ENCODE data around the gene ATP8B4.

The ATP8B4 gene

DNA sequence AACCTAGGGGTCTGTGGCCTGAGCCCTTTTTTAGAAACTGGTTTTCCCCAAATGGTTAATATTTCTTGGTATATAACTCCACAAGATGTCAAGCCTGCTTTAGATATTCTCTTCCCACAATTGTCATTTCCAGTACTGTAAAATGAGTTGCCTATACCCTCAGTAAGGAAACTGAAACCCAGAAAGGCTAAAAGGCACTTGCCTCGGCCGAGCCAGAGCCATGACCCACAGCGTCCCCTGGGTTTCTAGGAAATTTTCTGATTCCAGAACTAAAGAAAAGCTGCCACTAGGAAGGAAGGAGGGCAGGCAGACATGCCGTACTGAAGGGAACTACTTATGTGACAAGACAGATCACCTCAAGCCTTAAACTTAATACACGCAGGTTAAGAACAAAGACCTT, 59.1 kb downstream of the ATP8B4 start:
- no peak for DNase-seq (ENCODE audit: low spot score)

DNA sequence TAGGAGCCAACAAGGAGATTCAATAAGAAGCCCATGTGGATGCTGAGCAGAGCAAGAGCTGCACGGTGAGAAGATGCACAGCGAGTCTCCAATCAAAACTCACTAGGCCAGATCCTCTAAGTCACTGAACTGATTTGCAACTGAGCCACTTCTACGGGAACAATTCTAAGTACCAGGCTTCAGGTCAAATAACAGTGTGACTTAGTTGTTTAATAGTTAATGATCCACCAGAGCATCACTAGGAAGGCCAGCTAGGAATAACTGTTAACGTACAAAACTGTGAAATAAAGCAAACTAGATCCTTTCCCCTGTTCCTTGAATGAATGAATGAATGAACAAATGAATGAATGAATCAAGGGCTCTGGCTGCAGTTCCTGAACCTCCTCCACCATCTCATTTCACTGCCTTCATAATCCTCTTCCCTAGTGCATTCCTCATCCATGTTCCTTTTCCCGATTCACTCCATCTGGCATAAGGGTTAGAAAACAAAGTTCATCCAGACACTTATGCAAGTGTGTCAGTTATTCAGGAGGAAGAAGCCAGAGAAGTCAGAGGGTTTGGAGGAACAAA, 59.7 kb downstream of the ATP8B4 start:
- DNase-seq (ENCODE audit: low spot score), result no peak

DNA sequence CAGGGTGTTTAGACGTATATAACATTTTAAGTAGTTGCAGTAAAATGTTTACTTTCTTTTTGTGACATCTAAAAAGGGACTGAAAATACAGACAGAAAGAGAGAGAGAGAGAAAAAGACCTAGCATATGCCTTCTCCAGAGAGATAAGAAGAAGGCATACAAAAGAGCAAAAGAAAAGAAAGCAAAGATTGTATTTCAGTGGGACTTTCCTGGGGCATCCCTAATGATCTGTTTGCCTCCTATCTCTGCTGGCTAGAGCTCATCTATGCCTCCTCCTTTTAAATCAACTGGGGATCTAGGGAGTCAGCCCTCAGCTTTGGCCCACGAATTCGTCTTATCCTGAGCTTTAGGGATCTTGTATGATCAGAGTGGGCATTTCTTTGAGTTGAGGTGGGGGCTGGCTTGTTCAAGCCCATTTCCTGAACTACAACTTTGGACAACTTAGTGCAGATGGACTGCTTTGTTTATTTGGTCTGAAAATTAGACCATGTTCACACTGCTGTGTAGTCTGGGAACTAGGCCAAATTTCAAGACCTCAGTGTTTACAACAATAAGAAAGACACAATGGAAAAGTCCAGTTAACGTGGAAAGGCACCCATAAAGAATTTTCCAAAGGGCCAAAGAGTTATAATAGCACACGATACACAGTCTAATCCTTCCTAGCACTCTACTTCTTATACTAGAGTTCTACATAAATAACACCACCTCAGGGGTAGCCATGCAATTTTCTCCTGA, 61.0 kb downstream of the ATP8B4 start:
- DNase-seq (ENCODE audit: low spot score), result no peak

DNA sequence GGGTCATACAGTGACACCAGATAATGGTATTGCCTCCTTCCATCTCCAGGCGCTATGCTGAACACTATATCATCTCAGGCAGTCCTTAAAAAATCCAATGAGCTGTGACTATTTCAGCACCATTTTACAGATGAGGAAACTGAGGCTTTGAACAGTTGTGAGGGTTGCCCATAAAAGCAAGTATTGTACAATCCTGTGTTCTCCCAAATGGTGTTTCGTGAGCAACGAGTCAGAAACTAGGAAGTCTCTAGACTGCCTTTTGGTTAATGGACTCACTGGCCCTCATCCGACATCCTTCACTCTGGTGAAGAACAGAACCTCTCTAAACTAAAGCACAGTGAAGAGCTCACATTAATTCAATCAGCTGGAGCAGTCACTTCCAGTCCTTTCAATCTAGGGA, 61.8 kb downstream of the ATP8B4 start:
- DNase-seq (ENCODE audit: low spot score), result no peak

DNA sequence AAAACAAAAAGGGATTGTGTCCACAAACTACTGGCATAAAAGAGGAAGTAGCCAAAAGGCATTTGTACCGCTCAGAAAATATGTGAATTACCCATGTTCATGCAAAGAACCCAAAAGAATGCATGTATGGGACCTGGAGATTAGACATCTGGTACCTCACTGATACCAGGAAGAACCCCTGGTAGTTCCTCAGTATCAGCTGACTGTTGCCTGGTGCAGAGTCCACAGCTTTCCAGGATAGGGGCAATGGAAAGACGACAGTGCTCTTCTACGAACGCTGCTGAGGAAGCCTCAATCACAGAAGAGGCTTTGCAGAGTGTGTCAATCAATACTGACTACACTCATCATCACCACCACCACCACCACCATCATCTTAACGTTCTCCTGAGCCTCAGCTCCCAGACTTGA, 63.3 kb downstream of the ATP8B4 start:
- DNase-seq (ENCODE audit: low spot score), result no peak

DNA sequence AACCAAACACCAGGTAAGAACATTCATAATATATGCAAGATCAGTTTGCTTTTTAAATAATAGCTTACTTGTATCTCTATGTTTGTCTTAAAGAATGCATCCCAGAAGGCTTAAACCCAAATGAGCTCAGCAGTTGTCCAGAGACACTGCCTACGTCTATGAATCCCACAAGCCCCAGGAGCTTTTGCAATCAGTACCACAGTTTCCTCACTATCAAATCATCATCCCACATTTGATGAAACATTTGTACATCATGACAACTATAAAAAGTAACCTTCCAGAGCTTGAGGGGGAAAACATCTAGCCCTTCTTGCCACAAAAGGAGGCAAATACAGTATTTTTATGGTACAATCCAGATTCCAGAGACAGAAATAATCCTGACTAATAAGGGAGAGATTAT, 63.7 kb downstream of the ATP8B4 start:
- DNase-seq (ENCODE audit: low spot score), result no peak

DNA sequence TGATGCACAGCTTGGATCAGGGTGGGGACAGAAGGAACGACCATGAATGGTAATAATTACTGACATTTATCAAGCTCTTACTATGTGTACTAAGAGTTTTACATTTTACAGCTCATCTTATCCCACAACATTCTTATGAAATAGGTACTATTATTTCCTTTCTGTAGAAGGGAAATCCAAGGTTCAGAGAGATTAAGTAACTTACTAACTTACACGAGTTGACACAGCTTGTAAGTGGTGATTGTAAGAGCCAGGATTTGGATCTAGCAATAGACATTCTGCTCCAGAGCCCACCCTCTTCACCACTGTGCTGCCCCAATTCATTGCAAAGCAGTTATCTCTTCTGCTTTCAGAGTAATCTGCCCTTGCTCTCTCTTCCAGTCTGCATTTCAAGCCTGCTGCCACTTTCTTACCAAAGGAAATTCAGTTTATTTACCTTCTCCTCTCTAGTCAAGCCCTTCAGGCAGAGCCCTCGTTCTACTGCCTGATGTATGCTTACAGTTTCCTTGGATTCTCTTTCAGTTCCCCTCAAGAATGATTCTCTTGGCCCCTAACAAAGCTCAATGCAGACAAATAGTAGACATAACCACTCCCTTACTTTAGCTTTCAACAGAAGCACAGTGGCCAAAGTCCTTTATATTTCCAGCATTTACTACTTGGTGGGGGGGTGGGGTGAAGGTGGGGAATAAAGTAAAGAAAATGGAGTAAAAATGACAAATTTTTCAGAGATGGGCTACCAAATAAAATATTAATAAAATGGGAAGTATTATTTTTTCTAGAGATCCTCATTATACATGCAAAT, 65.8 kb downstream of the ATP8B4 start:
- no peak for DNase-seq (ENCODE audit: low spot score)

DNA sequence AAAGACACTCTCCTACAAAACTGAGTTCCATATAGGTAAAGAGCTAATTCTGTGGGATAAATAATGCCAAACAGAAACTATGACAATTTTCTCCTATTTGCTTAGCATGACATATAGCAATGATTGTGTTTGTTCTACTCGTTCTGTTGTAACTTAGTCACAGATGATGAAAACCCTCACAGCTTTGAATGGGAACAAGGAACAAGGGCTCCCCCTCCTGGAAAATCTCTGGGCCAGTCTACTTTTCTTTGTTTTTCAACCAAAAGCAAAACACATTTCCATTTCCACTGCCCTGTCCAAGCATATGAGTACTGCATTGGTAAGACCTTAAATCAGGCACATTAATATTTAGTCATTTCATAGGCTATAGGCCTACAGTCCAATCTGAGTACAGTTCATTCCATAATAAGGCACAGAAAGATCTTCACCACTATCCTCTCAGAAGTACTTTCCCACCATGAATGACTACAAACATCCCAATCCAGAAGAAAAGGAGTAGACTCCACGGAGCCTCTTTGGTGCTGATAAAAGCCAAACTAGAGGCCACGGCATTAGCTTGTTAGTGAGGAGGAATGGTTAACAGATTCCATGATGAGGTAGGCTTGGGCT, 67.1 kb downstream of the ATP8B4 start:
- peak; percentile 57 for DNase-seq (ENCODE audit: low spot score)

DNA sequence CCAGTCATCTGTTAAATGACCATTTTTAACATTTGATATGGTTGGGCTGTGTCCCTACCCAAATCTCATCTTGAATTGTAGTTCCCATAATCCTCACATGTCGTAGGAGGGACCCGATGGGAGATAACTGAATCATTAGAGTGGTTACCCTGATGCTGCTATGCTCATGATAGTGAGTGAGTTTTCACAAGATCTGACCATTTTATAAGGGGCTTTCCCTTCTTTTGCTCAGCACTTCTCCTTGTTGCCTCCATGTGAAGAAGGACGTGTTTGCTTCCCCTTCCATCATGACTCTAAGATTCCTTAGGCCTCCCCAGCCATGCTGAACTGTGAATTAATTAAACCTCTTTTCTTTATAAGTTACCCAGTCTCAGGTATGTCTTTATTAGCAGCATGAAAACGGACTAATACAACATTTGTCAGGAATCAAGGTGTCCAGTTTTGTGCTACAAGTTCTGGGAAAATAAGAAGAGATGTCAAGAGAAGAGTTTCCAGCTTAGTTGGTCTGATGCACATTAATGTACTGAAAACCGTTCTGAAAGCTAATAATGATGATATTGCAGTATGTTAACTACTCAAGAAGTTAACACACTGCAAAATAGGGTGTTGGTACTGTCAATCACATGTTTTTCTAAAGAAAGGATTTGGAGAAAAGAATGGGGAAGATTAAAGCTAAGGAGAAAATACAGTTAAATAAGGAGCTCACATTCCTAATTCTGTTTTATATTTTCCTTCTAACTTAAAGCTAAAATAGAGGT, 67.9 kb downstream of the ATP8B4 start:
- no peak for DNase-seq (ENCODE audit: low spot score)

DNA sequence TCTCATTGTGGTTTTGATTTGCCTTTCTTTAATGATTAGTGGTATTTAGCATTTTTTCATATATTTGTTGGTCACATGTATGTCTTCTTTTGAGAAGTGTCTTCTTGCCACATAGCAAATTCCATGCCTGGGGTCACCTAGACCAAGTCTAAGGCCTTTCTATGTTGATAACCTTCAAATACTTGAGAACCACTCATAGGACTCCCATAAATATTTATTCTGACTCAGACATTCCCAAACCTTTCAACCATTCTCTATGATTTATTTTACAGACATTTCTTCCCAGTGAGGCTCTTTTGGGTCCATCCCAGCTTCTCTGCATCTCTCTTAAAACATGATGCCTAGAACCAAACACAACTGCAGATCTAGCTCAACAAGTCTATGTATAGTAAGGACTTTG, 69.2 kb downstream of the ATP8B4 start:
- DNase-seq (ENCODE audit: low spot score), result no peak

DNA sequence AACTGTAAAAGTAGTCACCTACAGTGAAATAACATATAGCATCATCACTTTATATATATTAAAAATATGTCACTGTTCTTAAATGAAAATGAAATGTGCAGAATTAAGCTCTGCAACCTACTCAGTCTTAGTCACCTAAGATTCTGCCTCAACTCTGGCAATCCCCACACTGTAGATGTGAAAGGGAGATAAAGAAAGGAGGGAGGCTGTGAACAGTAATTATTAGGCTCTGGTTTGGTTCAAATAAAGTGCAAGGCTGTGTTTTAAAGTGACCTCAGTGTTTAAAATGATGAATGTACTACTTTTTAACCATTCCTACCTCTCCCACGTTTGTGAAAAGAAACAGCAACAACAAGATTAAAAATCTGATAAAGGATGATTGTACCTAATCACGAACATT, 72.2 kb downstream of the ATP8B4 start:
- no peak for DNase-seq (ENCODE audit: low spot score)

DNA sequence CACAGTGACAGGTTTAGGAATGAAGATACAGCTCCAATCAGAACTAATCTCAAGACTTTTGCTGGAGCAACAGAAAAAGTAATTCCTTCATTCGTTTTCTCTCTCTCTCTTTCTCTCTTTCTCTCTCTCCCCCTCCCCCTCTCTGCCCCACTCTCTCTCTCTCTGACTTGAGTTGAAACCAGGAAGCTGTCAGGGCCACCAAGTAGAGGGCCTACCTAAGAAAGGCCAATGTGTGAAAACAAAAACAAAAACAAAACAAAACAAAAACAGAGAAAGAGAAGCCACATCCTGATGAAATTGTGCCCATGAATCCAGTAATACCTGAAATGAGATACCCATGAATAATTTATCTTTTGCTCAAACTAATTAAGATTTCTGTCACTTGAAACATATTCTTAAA, 72.9 kb downstream of the ATP8B4 start:
- no peak for DNase-seq (ENCODE audit: low spot score)

DNA sequence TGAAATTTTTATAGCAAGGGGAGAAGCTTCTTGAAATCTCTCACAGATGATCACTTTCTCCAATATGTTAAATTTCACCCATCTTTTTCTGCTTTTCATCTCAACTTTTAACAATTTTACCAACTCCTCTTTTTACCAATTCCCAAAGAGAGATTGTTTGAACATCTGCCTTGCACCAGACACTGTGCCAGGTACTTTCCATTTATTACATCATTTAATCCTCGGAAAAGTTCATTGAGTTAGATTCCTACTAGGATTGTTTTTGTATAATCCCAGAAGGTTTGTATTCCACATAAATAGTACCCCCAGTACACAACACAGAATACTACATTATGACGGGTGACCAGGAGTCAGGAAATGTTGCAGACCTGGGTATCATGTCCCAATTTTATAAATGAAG, 74.1 kb downstream of the ATP8B4 start:
- DNase-seq (ENCODE audit: low spot score), result no peak

DNA sequence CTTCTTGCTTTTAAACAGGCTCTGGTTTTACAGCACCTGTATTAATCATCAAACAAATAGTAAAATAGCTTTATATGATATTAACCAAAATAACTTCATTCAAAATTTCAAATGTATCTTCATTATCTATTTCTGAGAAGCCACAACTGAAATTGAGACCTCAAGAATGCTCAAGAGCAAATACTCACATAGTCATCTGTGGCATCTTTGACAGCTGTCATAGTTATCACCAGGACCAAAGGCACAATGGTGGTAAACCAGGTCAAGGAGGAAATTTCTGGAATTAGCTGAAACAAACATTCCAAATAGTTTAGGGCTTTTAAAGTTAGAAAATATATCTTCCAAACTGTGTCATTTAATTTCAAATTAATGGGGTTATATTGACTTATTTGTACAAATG, 74.6 kb downstream of the ATP8B4 start:
- no peak for DNase-seq (ENCODE audit: low spot score)

DNA sequence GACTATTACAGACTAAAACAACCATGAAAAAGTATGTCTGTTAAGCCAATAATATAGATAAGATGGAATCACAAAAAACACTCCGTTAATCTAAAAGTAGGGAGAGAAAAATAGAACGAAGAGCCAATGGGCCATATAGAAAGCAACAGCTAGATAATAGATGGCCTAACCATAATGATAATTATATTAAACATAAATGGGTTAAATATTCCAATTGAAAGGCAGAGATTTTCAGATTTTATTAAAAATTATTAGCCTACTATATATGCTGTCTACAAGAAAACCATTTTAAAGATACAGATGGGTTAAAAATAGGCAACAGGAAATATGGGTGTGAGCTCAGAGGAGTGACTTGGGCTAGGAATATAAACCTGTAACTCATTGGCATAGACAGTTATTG, 76.3 kb downstream of the ATP8B4 start:
- no peak for DNase-seq (ENCODE audit: low spot score)

DNA sequence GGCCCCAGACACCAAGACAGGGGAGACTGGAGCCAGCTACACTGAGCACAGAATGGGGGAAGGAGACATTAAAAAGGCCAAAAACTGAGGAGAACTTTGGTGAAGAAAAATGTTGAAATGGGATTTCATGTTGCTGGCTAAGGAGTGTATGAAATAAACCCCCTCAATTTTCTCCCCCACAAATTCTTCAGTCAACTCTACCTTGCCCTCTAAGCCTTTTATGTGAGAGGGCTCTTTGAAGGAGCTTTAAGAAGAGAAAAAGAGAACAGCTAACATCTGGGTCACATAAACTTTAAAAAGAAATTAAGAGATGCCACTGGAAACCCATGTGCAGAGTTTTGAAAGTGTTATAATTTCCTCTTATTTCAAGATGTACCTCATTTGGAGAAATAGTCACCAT, 88.6 kb downstream of the ATP8B4 start:
- DNase-seq (ENCODE audit: low spot score), result no peak

DNA sequence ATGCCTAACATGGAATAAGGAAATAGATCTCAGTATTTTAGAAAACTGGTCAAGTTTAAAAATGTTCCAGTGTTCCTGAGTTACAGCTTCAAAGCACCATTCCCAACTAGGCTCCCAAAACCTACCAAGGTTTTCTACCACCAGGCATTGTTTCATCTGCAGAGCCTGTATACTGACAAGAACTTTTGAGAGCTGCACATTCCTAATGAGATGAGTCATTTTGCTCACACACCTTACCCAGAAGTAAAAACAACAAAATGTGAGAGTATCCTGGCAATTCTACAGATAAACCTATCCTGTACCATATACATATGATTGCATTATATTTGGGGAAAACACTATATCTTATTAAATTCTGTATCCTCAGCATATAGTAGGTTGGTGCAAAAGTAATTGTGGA, 90.7 kb downstream of the ATP8B4 start:
- no peak for DNase-seq (ENCODE audit: low spot score)

DNA sequence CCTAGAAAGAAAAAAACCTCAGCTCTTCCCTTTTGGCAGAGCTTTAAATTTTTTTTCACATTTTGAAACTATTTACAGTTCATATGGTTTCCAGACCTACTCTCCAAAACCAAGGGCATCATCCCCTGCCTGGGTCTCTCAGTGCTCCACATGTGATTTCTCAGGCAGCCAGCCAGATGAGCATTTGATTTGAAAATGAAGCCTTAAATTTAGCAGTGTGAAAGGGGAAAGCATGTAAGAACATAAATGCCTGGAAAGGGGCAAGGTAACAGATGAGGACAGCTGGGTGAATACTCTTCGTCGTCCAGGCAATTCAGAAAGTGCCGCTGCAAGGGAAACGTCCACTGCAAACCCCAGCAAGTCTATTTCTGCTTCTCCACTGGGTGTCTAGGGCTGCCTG, 94.8 kb downstream of the ATP8B4 start:
- DNase-seq (ENCODE audit: low spot score), result no peak

DNA sequence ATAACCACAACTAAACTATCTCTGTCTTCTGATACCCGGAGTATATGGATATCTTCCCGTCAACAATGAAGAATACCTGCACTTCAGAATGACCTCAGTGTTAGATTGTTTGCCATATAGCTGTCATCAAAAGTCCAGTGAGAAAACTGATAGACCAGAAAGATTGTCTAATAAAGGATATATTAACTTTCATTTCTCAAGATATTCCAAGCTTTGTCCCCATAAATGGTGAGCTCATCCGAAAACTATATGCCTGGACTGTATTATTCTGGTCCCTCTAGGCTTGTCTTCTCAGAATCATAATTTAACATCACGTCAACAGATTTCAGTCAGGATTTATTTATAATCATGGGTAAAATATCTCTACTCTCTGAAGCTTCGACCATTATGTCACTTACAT, 100.5 kb downstream of the ATP8B4 start:
- no peak for DNase-seq (ENCODE audit: low spot score)

DNA sequence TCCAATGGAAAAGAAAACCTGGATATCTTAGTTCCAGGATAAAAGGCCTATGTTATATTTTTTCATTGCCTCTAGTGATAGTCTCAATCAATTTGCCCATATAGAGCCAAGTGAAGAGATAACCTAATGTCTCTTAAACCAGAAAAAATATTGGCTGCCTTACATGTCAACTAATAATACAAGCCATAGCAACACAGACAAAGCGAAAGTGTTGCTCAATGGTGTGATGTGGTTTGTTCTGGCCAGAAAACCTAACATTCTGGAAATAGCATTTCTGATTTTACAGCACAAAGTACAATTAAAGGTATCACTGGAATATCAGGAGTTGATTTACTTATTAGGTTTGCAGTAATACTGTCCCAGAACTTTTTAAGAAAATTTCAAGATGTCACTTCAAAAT, 101.5 kb downstream of the ATP8B4 start:
- no peak for DNase-seq (ENCODE audit: low spot score)

DNA sequence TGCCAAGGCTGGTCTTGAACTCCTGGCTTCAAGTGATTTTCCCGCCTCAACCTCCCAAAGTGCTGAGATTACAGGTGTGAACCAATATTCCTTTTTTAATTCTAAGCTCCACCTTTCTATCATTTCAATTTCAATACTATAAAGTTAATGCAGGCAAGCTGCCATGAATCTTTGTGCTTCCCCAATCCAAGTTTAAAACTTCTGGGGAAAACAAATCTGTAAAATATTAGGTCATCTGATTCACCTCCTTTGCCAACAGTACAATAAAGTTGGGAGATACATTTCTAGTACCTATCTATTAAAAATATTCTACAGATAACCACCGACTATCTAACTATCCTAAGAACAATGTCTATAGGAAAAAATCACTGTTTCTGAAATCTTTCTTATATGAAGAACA, 102.1 kb downstream of the ATP8B4 start:
- DNase-seq (ENCODE audit: low spot score), result no peak

DNA sequence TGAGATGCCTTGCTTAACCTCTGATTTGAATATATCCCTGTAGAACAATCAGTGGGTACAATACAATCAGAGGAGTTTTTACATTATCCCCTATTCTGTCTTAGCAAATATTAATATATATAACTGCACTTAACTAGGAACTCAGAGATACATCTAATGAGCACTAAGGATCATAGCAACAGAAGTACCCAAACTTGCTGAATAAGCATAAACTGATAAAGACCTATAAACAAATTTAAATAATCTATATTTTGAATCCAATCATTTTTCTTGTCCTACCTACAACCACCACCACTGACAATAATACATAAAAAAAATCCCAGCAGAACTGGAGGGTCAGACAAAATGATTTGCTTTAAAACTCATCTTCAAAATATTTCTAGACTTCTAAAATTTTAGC, 106.2 kb downstream of the ATP8B4 start:
- no peak for DNase-seq (ENCODE audit: low spot score)
